A549 (cell line): Measurements from ENCODE around the gene WRNIP1. TPM values are rescaled to one million over a fixed set of nuclear protein-coding genes. Genes with fewer than 3 reads are reported as not detected.
"Not testable (repeated sequence)": the region's sequence is repeated elsewhere in the genome, so short reads cannot be mapped to it uniquely, and the experiment has no call there.

Experiments
- ATAC-seq, 2 experiments: fragments of 200-7000 bp in 1 of 2; fragments of >200 bp in 1 of 2; cut with Nextera tagmentation in 1 of 2; cut with Tn5 transposase in 1 of 2; 3 replicates each; pipeline versions ENCODE4 v1.8.0 to v1.9.1; 2018 to 2020; ENCODE audit warnings: mild to moderate bottlenecking in 1 of 2, moderate library complexity in 1 of 2
- CTCF ChIA-PET: fragments of 300-600 bp; sonication (Branson Sonifier 250); formaldehyde crosslinking; extraction: SDS; loops from one replicate; lab custom pipeline; 2021; ENCODE audit warnings: antibody characterized with exemption, inconsistent platforms; lab: Yijun Ruan, JAX
- POLR2A ChIA-PET: fragments of 350-600 bp; formaldehyde crosslinking; extraction: SDS; loops from one replicate; lab custom pipeline; 2021; ENCODE audit warnings: antibody characterized with exemption, inconsistent platforms; lab: Yijun Ruan, JAX
- DNase-seq, 2 experiments: peaks; one replicate each; pipeline versions ENCODE4 v3.0.0 to v3.0.0-alpha.2; 2011 to 2016; ENCODE audit warnings: low read depth in 1 of 2, low spot score in 1 of 2
- FAIRE-seq: peaks from 2 replicates; lab custom pipeline; 2011; peaks lifted over from hg19 to GRCh38; lab: Jason Lieb, UNC
- H3K27ac ChIP-seq, 2 experiments: fragments of >200 bp; sonication (Bioruptor Twin); formaldehyde crosslinking; 3 replicates each; pipeline ENCODE4 v1.5.1; 2016 to 2017
- H3K4me1 ChIP-seq: fragments of >200 bp; sonication (Bioruptor Twin); formaldehyde crosslinking; 3 replicates; pipeline ENCODE4 v1.6.1; 2016
- H3K4me2 ChIP-seq: fragments of >200 bp; sonication (Bioruptor Twin); formaldehyde crosslinking; 3 replicates; pipeline ENCODE4 v1.6.1; 2016
- H3K4me3 ChIP-seq: fragments of >200 bp; sonication (Bioruptor Twin); formaldehyde crosslinking; 3 replicates; pipeline ENCODE4 v1.5.1; 2016
- H3K9me3 ChIP-seq: fragments of >200 bp; sonication (Bioruptor Twin); formaldehyde crosslinking; 3 replicates; pipeline ENCODE4 v1.6.1; 2016
- ATOH8 ChIP-seq: fragments of 250-450 bp; sonication (Bioruptor Pico); IDR thresholded peaks from 2 replicates; pipeline ENCODE4 v1.5.0; 2020; ENCODE audit warnings: low read depth, mild to moderate bottlenecking, moderate library complexity
- BCL3 ChIP-seq: fragments of >200 bp; sonication (Bioruptor Twin); formaldehyde crosslinking; IDR thresholded peaks from 3 replicates; pipeline ENCODE4 v1.6.1; 2016
- CBX8 ChIP-seq: fragments of 200-600 bp; sonication (generic); IDR thresholded peaks from 2 replicates; pipeline ENCODE4 v1.6.1; 2016
- CEBPB ChIP-seq, 2 experiments: fragments of >200 bp in 1 of 2; sonication (Bioruptor Twin) in 1 of 2; formaldehyde crosslinking in 1 of 2; IDR thresholded peaks; 2 replicates each; pipeline ENCODE4 v1.6.1; 2012 to 2016
- FOSL2 ChIP-seq, 2 experiments: fragments of 450-650 bp in 1 of 2; fragments of >200 bp in 1 of 2; sonication (Bioruptor Twin) in 1 of 2; formaldehyde crosslinking; IDR thresholded peaks; 2 replicates each; pipeline versions ENCODE4 v1.5.0 to v1.6.1; 2016 to 2020; ENCODE audit warnings: mild to moderate bottlenecking in 1 of 2, moderate library complexity in 1 of 2
- GATA3 ChIP-seq: IDR thresholded peaks from 2 replicates; pipeline ENCODE4 v1.6.1; 2012; ENCODE audit warnings: borderline replicate concordance
- HEYL ChIP-seq: fragments of 250-450 bp; sonication (Bioruptor Pico); IDR thresholded peaks from 2 replicates; pipeline ENCODE4 v1.8.0; 2021; ENCODE audit warnings: mild to moderate bottlenecking, moderate library complexity
- HOXB13 ChIP-seq: fragments of 250-450 bp; sonication (Bioruptor Pico); IDR thresholded peaks from 2 replicates; pipeline ENCODE4 v1.5.0; 2020; ENCODE audit warnings: low read depth, mild to moderate bottlenecking, moderate library complexity
- MAX ChIP-seq: IDR thresholded peaks from 2 replicates; pipeline ENCODE4 v1.6.1; 2012
- NR3C1 ChIP-seq: fragments of >200 bp; sonication (Bioruptor Twin); formaldehyde crosslinking; IDR thresholded peaks from 3 replicates; pipeline ENCODE4 v1.6.1; 2017
- PHF8 ChIP-seq: fragments of 200-600 bp; sonication (generic); IDR thresholded peaks from 2 replicates; pipeline ENCODE4 v1.6.1; 2016; ENCODE audit warnings: low read depth, mild to moderate bottlenecking, antibody characterized with exemption, moderate library complexity, borderline replicate concordance
- RCOR1 ChIP-seq: fragments of 150-350 bp; IDR thresholded peaks from 2 replicates; pipeline ENCODE4 v1.6.1; 2014; ENCODE audit warnings: antibody characterized with exemption, low read length, low read depth
- RNF2 ChIP-seq: fragments of 200-600 bp; sonication (generic); IDR thresholded peaks from 2 replicates; pipeline ENCODE4 v1.6.1; 2016; ENCODE audit warnings: low read depth, mild to moderate bottlenecking, antibody characterized with exemption, moderate library complexity, borderline replicate concordance
- TFCP2L1 ChIP-seq: fragments of 250-450 bp; sonication (Bioruptor Pico); IDR thresholded peaks from 2 replicates; pipeline ENCODE4 v1.5.0; 2021; ENCODE audit warnings: mild to moderate bottlenecking
- USF2 ChIP-seq: fragments of 450-650 bp; IDR thresholded peaks from 2 replicates; pipeline ENCODE4 v1.6.1; 2014; ENCODE audit warnings: antibody characterized with exemption
- ZFP36 ChIP-seq: fragments of 450-650 bp; IDR thresholded peaks from 2 replicates; pipeline ENCODE4 v1.6.1; 2014; ENCODE audit warnings: borderline replicate concordance; ENCODE audit not compliant: partially characterized antibody
- WGBS: methylation state at CpG from one replicate; pipeline ENCODE4 v1.1.6; 2017; ENCODE audit errors: missing lambda C conversion rate; 5-methylcytosine and 5-hydroxymethylcytosine counted together
- polyA plus RNA-seq, 4 experiments: library from polyadenylated mRNA; depleted of rRNA in 3 of 4; stranded (reverse); fragments of >200 nt; fragmentation: RNase III in 1 of 4; extraction: RNeasy Plus Mini Kit Qiagen cat#74134 plus additional on column Dnase treatment in 1 of 4; gene quantifications; 2 replicates in 3 of 4; 3 replicates in 1 of 4; pipeline ENCODE4 v1.2.3, GENCODE V29; 2011 to 2017

WRNIP1 gene
- polyA plus RNA-seq, 2 of the 4 experiments (the other 2 are of a cell fraction): 27.7 to 32.2 TPM

GRCh38 chr6:2758980-2759379 lies 6.2 kb upstream of the WRNIP1 start:
- Histone ChIP-seq H3K4me3 (no peak overlapping the region), H3K27ac (no peak overlapping the region), H3K4me1 (peaks cover 6% of the 10 kb centered on the region; the same call in 1 of the 3 replicates), H3K9me3 (no peaks in the 10 kb centered on the region), H3K4me2 (no peak overlapping the region)
- no peak for DNase-seq
- no peak for ATAC-seq
- TF ChIP-seq MAX (no peak), BCL3 (no peak), CBX8 (no peak), HOXB13 (CRISPR knock-in tag) (no peak)
- ChIA-PET CTCF (interaction anchor here (3.1 kb wide), 1 partner anchor 10 kb away, joined by 28 read pairs; the partner anchor contains the start of gene MYLK4), POLR2A (no interaction called here)
- WGBS: 34% methylated on average over 3 of the region's 3 CpGs
- FAIRE-seq: no peak

- ChIA-PET POLR2A (no interaction called here), CTCF (interaction anchor here (1.0 kb wide), 1 partner anchor 11 kb away, joined by 5 read pairs; no protein-coding TSS in a partner anchor)
- no peak overlapping the region for H3K4me2 ChIP-seq
- FAIRE-seq: no peak
- WGBS: 61% methylated on average over 8 of the region's 8 CpGs
- H3K9me3 ChIP-seq: no peaks in the 10 kb centered on the region
- no peak overlapping the region for H3K27ac ChIP-seq
- no peak for ATAC-seq
- DNase-seq: no peak
- no peak overlapping the region for H3K4me3 ChIP-seq
- TF ChIP-seq GATA3: no peak
- no peak for TF ChIP-seq HEYL (CRISPR knock-in tag)
- TF ChIP-seq ZFP36: no peak
- no peak for TF ChIP-seq TFCP2L1
- no peak for TF ChIP-seq ATOH8 (CRISPR knock-in tag)
- TF ChIP-seq FOSL2 (IDR thresholded peaks at IDR 0.05): no peak
- TF ChIP-seq FOSL2 (CRISPR knock-in tag; IDR thresholded peaks at IDR 0.05): no peak
- no peak for TF ChIP-seq PHF8
- TF ChIP-seq CEBPB (IDR thresholded peaks at IDR 0.05): no peak
- no peak for TF ChIP-seq USF2
- no peak for TF ChIP-seq RCOR1
- no peak for TF ChIP-seq RNF2
- TF ChIP-seq NR3C1: no peak
- TF ChIP-seq, all 56 proteins: peak for 0
- H3K4me1 ChIP-seq: peaks cover 6% of the 10 kb centered on the region; the same call in 1 of the 3 replicates
These were observed 4.0 kb upstream of the WRNIP1 start for GRCh38 chr6:2760882-2761842.

- POLR2A ChIA-PET: interaction anchor here (1.4 kb wide), 1 partner anchor 12 kb away, joined by 6 read pairs; the partner anchor contains the start of gene MYLK4
- H3K27ac ChIP-seq, H3K9me3 ChIP-seq, H3K4me2 ChIP-seq, FAIRE-seq, H3K4me1 ChIP-seq, ATAC-seq, H3K4me3 ChIP-seq, DNase-seq: not testable (repeated sequence)
- WGBS: 94% methylated on average over 4 of the region's 4 CpGs
- CTCF ChIA-PET: interaction anchor here (1.1 to 2.4 kb wide), 5 partner anchors 10 to 84 kb away, joined by 3 to 16 read pairs (median 4); partner anchors contain the start of gene MYLK4
These were observed 2.3 kb upstream of the WRNIP1 start for GRCh38 chr6:2762868-2763267.
